ENCODE measurements around the gene HPSE2.
A peak's percentile ranks its signal among the peaks of the same experiment; 100 is the strongest.
"Not testable (repeated sequence)": the region's sequence is repeated elsewhere in the genome, so short reads cannot be mapped to it uniquely, and the experiment has no call there.

Gene HPSE2

DNA sequence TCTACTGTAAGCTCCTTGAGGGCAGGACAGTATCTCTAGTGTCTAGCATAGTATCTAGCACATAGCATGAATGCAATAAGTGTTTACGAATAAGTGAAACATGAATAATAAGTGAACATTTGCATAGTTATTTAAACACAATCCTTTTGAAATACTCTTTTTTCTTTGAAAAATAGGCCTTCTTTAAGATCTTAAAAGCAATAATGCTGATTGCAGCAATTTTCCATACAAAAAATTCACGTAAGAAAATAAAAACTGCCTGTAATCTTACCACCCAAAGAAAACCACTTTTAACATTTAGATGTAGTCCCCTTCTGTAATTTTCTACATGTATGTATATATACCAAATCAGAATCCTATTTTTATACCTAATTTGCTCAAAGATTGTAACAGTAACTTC lies 626.4 kb downstream of the HPSE2 start:
- DNase-seq = no peak

DNA sequence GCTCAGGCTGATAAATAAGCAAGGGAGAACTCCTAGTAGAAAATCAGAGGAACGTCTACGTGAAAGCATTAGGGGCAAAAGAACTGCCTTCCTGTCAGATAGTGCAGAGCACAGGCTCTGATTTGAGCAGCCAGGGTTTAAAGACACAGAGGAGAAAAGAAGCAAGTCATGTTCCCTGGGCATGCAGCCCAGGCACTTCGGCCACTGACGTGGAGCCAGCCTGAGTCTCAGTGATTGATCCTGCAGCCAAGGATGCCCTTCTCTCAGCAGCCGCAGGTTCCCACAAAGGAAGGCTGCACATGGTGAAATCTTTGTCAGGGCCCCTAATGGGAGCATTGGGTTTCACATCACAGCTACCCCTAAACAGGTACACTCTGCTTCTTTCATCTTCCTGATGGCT lies 627.2 kb downstream of the HPSE2 start:
- DNase-seq = no peak

DNA sequence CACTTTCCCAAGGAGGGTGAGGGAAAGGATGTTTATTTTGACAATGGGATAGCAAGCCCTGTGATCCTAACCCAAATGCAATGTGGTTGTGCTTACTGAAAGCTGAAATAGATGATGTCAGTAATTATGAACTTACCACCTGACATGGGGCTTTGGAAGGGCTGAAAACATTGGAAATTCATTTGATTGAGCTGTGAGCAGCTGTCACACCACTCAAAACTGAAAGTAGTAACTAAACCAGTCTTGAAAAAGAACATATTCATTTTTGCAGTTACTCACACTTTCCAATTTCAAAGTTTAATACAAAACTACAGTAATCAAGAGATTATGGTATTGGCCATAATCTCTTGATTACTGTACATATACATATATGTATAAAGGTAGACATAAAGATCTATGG lies 633.4 kb downstream of the HPSE2 start:
- DNase-seq = no peak

DNA sequence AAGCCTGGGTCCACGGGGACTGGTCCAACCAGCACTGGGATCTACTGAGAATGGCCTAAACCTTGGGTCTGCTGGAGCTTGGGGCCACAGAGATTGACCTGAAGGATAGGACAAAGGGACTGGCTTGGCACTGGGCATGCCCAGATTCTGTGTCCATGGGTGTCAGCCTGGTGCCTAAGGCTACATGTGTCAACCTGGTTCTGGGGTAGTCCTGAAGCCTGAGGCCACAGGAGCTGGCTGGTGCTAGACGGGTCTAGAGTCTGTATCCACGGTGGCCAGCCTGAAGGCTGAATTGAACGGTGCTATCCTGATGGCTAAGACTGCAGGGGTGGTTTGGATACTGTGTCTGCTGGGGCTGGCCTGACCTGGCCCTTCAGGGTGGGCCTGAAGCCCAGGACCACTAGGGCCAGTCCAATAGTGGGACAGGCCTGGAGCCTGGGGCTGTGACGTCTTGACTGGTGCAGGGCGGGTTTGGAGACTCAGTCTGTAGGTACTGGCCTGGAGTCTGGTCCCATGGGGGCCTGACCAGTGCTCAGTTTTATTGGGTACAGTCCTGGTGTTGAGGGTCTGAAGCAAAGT lies 636.5 kb downstream of the HPSE2 start:
- no peak for DNase-seq

DNA sequence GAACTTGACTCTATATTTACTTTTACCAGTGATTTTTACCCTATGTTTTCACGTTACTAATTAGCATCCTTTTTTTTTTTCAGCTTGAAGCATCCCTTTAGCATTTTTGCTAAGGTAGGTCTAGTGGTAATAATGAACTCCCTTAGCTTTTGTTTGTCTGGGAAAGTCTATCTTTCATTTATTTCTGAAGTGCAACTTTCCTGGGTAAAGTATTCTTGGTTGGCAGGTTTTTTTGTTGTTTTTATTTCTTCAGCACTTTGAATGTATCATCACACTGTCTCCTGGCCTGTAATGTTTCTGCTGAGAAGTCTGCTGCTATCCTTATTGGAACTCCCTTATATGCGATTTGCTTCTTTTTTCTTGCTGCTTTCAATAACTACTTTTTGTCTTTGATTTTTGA lies 639.2 kb downstream of the HPSE2 start:
- no peak for DNase-seq

DNA sequence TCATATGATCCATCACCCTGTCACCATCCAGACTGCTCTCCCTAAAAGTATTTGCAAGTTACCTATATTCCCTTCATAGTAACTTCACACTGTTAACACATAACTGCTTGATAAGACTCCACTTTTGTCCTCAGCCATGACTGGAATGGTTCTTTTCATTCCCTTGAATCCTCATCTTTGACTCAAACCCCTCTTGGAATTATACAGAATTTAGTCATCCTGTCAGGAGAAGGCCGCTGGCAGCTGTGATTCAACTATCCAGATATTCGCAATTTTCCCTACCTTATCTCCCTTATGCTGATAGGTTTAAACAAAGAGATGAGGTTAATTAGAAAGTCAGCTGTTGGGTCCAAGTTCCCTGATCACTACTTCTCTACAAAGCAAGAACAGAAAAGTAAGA lies 646.0 kb downstream of the HPSE2 start:
- no peak for DNase-seq

- peak; percentile 46 for DNase-seq
These were observed 646.6 kb downstream of the HPSE2 start for GRCh38 chr10:98589007-98589406.

GRCh38 chr10:98587156-98587837 lies 648.4 kb downstream of the HPSE2 start:
- no peak for DNase-seq

GRCh38 chr10:98586096-98586495 lies 649.6 kb downstream of the HPSE2 start:
- DNase-seq = no peak

DNA sequence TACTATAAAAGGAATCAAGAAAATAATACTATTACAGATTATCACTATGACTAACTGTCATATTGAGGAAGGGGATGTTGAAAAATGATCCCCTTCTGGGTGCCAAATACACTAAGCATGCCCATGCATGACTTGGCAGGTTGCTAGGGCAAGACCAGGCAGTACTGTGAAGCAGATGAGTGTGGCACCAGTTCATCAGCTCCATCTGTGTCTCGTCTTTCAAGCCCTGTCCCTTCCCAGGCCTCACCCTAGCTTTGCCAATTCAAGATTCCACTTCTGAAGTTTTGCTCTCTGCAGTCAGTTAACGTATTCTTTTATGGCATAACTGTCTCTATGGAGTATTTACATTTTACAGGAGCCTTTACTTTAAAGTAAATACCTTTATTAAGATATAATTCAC lies 653.3 kb downstream of the HPSE2 start:
- DNase-seq = no peak

GRCh38 chr10:98577578-98577977 lies 658.1 kb downstream of the HPSE2 start:
- DNase-seq = no peak

GRCh38 chr10:98577168-98577567 lies 658.5 kb downstream of the HPSE2 start:
- DNase-seq = no peak

DNA sequence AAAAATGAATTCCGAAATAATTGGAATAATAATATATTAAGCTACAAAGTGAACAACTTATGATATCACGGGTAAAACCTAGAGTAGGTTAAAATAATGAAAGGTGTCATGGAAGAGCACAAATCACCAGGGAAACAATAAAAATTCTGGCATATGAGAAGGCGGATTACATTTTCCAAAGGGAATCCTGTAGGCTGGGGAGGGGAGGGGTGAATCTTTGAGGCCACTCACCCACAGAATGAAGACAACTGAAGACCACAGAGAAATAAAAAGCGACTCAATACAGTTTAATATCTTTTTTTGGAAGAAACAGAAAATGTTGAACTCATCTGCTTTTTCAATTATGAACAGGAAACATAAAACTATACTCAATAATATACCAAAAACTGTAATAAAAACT lies 659.6 kb downstream of the HPSE2 start:
- DNase-seq = no peak

DNA sequence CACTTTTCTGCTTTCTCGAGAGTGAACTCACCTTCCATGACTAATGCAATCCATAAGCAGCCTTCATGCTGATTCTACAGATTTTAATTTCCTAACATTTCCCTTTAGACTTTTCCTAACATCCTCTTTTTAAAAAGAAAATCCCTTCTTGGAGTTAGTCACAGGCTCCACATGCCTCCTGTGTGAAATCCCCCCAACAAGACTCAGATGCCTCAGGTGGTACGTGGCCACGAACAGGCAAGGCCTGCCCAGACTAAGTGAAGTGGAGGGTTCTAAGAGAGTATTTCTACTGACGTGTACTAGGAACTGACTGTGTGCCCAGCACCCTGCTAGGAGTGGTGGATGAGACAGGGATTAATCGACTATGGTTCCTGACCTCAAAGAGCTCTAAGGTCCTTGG lies 663.1 kb downstream of the HPSE2 start:
- no peak for DNase-seq

GRCh38 chr10:98570834-98571233 lies 664.8 kb downstream of the HPSE2 start:
- DNase-seq = no peak

DNA sequence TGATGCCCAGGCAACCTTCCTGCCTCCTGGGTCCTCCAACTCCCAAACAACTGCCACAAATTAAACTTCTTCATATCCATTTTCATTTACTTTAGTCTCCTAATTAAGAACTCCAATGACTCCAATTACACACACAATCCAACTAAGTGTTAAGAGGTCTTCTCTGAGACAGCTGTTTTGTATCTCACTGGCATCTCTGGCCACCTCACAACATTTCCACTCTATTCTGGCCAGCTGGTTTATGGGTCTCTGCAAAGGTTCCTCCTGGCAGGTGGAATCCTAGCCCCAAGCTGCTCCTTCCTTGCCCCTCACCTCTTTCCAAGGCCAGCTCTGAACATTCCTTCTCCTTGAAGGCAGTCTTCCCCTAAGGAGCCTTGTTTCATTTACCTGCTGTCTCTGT lies 665.8 kb downstream of the HPSE2 start:
- no peak for DNase-seq

GRCh38 chr10:98568551-98568950 lies 667.1 kb downstream of the HPSE2 start:
- DNase-seq = no peak

GRCh38 chr10:98567391-98568133 lies 668.1 kb downstream of the HPSE2 start:
- DNase-seq = no peak

GRCh38 chr10:98563811-98564210 lies 671.8 kb downstream of the HPSE2 start:
- no peak for DNase-seq

DNA sequence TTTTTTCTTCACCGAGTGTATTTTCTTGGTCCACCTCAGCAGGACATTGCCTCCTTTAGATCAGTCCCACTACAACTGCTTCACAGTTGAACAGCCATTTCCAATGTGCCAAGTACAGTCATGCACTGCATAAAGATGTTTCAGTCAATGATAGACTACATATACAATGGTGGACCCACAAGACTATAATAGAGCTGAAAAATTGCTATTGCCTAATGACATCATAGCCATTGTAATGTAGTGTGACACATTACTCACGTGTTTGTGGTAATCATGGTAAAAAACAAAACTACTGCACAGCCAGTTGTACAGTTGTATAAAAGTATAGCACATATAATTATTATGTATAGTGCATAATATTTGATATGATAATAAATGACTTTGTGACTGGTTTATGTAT lies 675.1 kb downstream of the HPSE2 start:
- no peak for DNase-seq

DNA sequence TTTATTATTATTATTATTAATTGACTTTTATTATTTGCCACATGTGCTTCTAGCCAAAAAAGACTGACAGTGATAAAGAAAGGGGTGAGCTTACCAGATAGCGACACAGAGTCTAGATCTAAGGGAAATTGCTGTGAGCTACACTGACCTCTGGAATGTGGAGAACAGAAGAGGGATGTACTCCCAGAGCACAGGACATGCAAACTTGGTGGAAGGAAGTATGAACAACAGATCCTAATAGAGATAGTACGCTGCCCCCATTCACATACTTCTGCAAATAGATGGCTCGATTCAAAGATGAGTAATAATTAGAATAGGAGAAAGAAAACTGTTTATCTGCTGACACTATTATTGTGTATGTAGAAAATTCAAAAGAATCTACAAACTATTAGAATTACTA lies 679.6 kb downstream of the HPSE2 start:
- DNase-seq = no peak

- DNase-seq = no peak
These were observed 680.5 kb downstream of the HPSE2 start for GRCh38 chr10:98555021-98555619.

- not testable (repeated sequence) for DNase-seq
These were observed 694.1 kb downstream of the HPSE2 start for GRCh38 chr10:98541561-98541960.

- DNase-seq = no peak
These were observed 696.1 kb downstream of the HPSE2 start for GRCh38 chr10:98539578-98539977.
